GM10266 (cell line): ENCODE results near the gene SLC25A4.

Source experiments
- DNase-seq: peaks from one replicate; pipeline ENCODE4 v3.0.0; 2012; ENCODE audit errors: extremely low spot score
- CTCF ChIP-seq: IDR thresholded peaks from 2 replicates; pipeline ENCODE4 v1.5.1; 2012; ENCODE audit warnings: mild to moderate bottlenecking, low read depth; ENCODE audit not compliant: control insufficient read depth, insufficient read depth; ENCODE audit errors: missing control alignments

SLC25A4 gene

GRCh38 chr4:185149392-185149791 is 6.3 kb downstream of the SLC25A4 start:
- no peak for TF ChIP-seq CTCF
- no peak for DNase-seq

GRCh38 chr4:185151296-185151695 is 8.2 kb downstream of the SLC25A4 start:
- DNase-seq = no peak
- TF ChIP-seq CTCF = no peak

- TF ChIP-seq CTCF = no peak
- peak; percentile 34 for DNase-seq
Observed at GRCh38 chr4:185165605-185166063, 22.6 kb downstream of the SLC25A4 start.

- no peak for TF ChIP-seq CTCF
Observed at GRCh38 chr4:185167234-185167633, 24.2 kb downstream of the SLC25A4 start.

GRCh38 chr4:185171373-185172071 is 28.5 kb downstream of the SLC25A4 start:
- no peak for TF ChIP-seq CTCF
- DNase-seq = peak; percentile 27

More at GRCh38 chr4:185167234-185167633, 24.2 kb downstream of the SLC25A4 start:
- no peak for DNase-seq

GRCh38 chr4:185179488-185179887 is 36.4 kb downstream of the SLC25A4 start:
- no peak for DNase-seq
- no peak for TF ChIP-seq CTCF

GRCh38 chr4:185182239-185182638 is 39.2 kb downstream of the SLC25A4 start:
- no peak for TF ChIP-seq CTCF
- DNase-seq = no peak
